ENCODE data around the gene STAT1. TPM values are rescaled to one million over a fixed set of nuclear protein-coding genes. Genes with fewer than 3 reads are reported as not detected.

The STAT1 gene
- total and polyA plus RNA-seq, 9 of the 15 experiments (the other 6 are each of a cell fraction or from before 2014, with no cell fraction given): 8.7 to 34.4 (median 26.8) TPM

- peak; percentile 74; the same call in 1 of the 2 replicates for TF ChIP-seq ARID4B (CRISPR knock-in tag; IDR thresholded peaks at IDR 0.05)
- peak; percentile 60 to 91; a peak in 3 of 4 replicates for TF ChIP-seq SIN3A (IDR thresholded peaks at IDR 0.05; ENCODE audit: borderline replicate concordance in 2 of 2, control insufficient read depth in 1 of 2, low read depth in 2 of 2, low read length in 2 of 2)
- TF ChIP-seq, protein P1, sequence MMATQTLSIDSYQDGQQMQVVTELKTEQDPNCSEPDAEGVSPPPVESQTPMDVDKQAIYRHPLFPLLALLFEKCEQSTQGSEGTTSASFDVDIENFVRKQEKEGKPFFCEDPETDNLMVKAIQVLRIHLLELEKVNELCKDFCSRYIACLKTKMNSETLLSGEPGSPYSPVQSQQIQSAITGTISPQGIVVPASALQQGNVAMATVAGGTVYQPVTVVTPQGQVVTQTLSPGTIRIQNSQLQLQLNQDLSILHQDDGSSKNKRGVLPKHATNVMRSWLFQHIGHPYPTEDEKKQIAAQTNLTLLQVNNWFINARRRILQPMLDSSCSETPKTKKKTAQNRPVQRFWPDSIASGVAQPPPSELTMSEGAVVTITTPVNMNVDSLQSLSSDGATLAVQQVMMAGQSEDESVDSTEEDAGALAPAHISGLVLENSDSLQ (IDR thresholded peaks at IDR 0.05): no peak
- TF ChIP-seq E2F1 (CRISPR knock-in tag; IDR thresholded peaks at IDR 0.05): no peak
- no peak for TF ChIP-seq TAF15 (IDR thresholded peaks at IDR 0.05; ENCODE audit: low read depth, low read length)
- no peak for TF ChIP-seq MCM3 (IDR thresholded peaks at IDR 0.05)
- peak; percentile 72; the same call in 1 of the 2 replicates for TF ChIP-seq POLR2AphosphoS5 (IDR thresholded peaks at IDR 0.05; ENCODE audit: control insufficient read depth, insufficient read depth, low read depth, low read length)
- peak; percentile 51; the same call in 1 of the 2 replicates for TF ChIP-seq ATF7 (IDR thresholded peaks at IDR 0.05)
- 0 out of 2 replicates have a peak, but pooled peaks have one; percentile 38 for TF ChIP-seq ZNF511 (CRISPR knock-in tag; IDR thresholded peaks at IDR 0.05)
- TF ChIP-seq ETV5 (CRISPR knock-in tag; IDR thresholded peaks at IDR 0.05; ENCODE audit: low read depth): peak; percentile 95
- peak; percentile 97 for TF ChIP-seq L3MBTL2 (IDR thresholded peaks at IDR 0.05)
- peak; percentile 97 for TF ChIP-seq NEUROD1 (IDR thresholded peaks at IDR 0.05; ENCODE audit: borderline replicate concordance, low read depth, low read length, partially characterized antibody)
- 0 out of 2 replicates have a peak, but pooled peaks have one; percentile 58 for TF ChIP-seq TGIF2 (CRISPR knock-in tag; IDR thresholded peaks at IDR 0.05)
- peak; percentile 100 for TF ChIP-seq EGR1 (conservative IDR thresholded peaks at IDR 0.05)
- TF ChIP-seq ZNF512 (tag; IDR thresholded peaks at IDR 0.05): no peak
- 0 out of 2 replicates have a peak, but pooled peaks have one; percentile 59 for TF ChIP-seq IRF2 (CRISPR knock-in tag; IDR thresholded peaks at IDR 0.05)
- no peak for TF ChIP-seq HNRNPH1 (optimal IDR thresholded peaks at IDR 0.05; ENCODE audit: low read depth, low read length)
- TF ChIP-seq SRSF1 (IDR thresholded peaks at IDR 0.05; ENCODE audit: low read depth, low read length): peak; percentile 98
Observed at GRCh38 chr2:191013932-191014652, at the start of gene STAT1 (continued).

All from K562 (cell line).